Left lung (tissue), 10 donors: ENCODE results near the gene NUDT7. TPM values are rescaled to one million over a fixed set of nuclear protein-coding genes. Genes with fewer than 3 reads are reported as not detected.

Source experiments
- ATAC-seq: fragments of 200-7000 bp; cut with Tn5 transposase; one replicate; pipeline ENCODE4 v1.9.1; 2020; ENCODE audit warnings: moderate library complexity
- DNase-seq, 4 donors: peaks; one replicate each; pipeline ENCODE4 v3.0.0-alpha.2; 2013 to 2020
- H3K27ac ChIP-seq, 2 donors: fragments of 200-600 bp; sonication (generic) in 1 of 2; one replicate each; pipeline versions ENCODE4 v1.5.0 to v1.8.0; 2020 to 2021
- H3K27me3 ChIP-seq, 2 donors: fragments of 200-600 bp; sonication (generic) in 1 of 2; one replicate each; pipeline versions ENCODE4 v1.5.0 to v1.8.0; 2020 to 2021
- H3K36me3 ChIP-seq, 2 donors: fragments of 200-600 bp; sonication (generic) in 1 of 2; one replicate each; pipeline versions ENCODE4 v1.5.0 to v1.8.0; 2020 to 2021
- H3K4me1 ChIP-seq, 2 donors: fragments of 200-600 bp; one replicate each; pipeline ENCODE4 v1.8.0; 2021
- H3K4me3 ChIP-seq, 2 donors: fragments of 200-600 bp; sonication (generic) in 1 of 2; one replicate each; pipeline versions ENCODE4 v1.5.0 to v1.8.0; 2020 to 2021; ENCODE audit warnings: mild to moderate bottlenecking in 1 of 2
- H3K9me3 ChIP-seq, 2 donors: fragments of 200-600 bp; sonication (generic) in 1 of 2; one replicate each; pipeline versions ENCODE4 v1.5.0 to v1.8.0; 2020 to 2021
- intact Hi-C, 2 donors: fragments of 100-400 bp; cut with DNase I; formaldehyde crosslinking; loops; one replicate each; pipeline versions ENCODE4 v1.11.2 to v1.14.2; 2022
- polyA plus RNA-seq, 6 donors: library from polyadenylated mRNA; unstranded; fragments of 120-200 nt; gene quantifications; one replicate each; pipeline ENCODE4 v1.2.1, GENCODE V29; 2013; ENCODE audit not compliant: insufficient read length in 6 of 6
- total RNA-seq, 2 donors: library from RNA; stranded (reverse); fragmentation: NEBNext Ultra II Directional; extraction: Animal tissue kit (Norgen Biotek cat#: 25700); gene quantifications; one replicate each; pipeline ENCODE4 v1.2.1, GENCODE V29; 2021
- TF ChIP-seq, protein P1 (sequence below), 2 donors: fragments of 200-600 bp; sonication (generic) in 1 of 2; IDR thresholded peaks; one replicate each; pipeline versions ENCODE4 v1.5.0 to v1.8.0; 2021; ENCODE audit warnings: antibody characterized with exemption in 2 of 2
- donor health status: DM: no; HTN: yes; CAD: no.
- donor health status: DM: no; HTN: no; CAD: no.

NUDT7 gene
- total and polyA plus RNA-seq, 8 donors: 6.4 to 14.0 (median 11.4) TPM

DNA sequence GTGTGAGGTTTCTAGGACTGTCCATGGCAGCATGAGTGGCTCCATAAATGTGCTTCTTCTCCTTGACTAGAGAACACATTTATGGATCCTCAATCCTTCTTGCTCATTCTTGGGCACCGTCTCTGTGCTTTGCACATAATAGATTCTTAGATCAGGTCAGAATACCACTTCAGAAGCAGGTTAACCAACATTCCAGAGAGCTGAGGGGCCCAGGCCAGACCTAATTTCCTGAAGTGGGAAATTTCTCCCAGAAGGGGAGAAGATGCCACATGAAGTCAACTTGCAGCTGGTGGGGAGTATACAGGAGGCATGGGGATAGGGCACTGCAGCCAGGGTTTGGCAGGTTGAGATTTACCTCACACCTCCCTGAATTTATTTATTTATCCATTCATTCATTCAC is 41.7 kb downstream of the NUDT7 start:
- ATAC-seq (peak; percentile 72), DNase-seq (peak in 1 of 4 donors; percentile 51)
- intact Hi-C loops: no loop called here
- Histone ChIP-seq H3K36me3 (no peaks in the 10 kb centered on the region), H3K4me1 (peaks cover 0 to 11% of the 10 kb centered on the region in 2 donors), H3K4me3 (no peak overlapping the region), H3K27ac (peak overlapping the region in 1 of 2 donors; percentile 23), H3K9me3 (no peaks in the 10 kb centered on the region), H3K27me3 (no peaks in the 10 kb centered on the region)
- TF ChIP-seq, protein P1, sequence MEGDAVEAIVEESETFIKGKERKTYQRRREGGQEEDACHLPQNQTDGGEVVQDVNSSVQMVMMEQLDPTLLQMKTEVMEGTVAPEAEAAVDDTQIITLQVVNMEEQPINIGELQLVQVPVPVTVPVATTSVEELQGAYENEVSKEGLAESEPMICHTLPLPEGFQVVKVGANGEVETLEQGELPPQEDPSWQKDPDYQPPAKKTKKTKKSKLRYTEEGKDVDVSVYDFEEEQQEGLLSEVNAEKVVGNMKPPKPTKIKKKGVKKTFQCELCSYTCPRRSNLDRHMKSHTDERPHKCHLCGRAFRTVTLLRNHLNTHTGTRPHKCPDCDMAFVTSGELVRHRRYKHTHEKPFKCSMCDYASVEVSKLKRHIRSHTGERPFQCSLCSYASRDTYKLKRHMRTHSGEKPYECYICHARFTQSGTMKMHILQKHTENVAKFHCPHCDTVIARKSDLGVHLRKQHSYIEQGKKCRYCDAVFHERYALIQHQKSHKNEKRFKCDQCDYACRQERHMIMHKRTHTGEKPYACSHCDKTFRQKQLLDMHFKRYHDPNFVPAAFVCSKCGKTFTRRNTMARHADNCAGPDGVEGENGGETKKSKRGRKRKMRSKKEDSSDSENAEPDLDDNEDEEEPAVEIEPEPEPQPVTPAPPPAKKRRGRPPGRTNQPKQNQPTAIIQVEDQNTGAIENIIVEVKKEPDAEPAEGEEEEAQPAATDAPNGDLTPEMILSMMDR (IDR thresholded peaks at IDR 0.05): no peak

DNA sequence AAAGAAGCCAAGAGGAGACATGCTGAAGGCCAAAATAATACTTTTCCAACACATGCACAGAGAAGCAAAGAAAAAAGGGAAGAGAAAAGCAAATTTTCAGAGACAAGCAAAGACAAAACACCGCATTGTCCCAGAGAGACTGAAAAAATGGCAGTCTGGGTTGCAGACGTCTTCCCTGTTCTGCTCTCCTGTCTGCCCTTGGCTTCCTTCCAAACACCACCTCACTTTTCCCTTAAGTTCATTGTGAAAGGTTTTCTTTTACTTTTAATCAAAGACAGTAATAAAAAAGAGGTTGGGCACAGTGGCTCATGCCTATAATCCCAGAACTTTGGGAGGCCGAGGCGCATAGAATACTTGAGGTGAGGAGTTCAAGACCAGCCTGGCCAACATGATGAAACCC is 44.9 kb downstream of the NUDT7 start:
- Histone ChIP-seq H3K36me3 (no peaks in the 10 kb centered on the region), H3K27ac (no peak overlapping the region), H3K9me3 (no peaks in the 10 kb centered on the region), H3K4me3 (no peak overlapping the region), H3K4me1 (peaks cover 0 to 11% of the 10 kb centered on the region in 2 donors), H3K27me3 (no peaks in the 10 kb centered on the region)
- intact Hi-C loops: no loop called here
- no peak for ATAC-seq
- no peak for DNase-seq
- TF ChIP-seq, protein P1 (IDR thresholded peaks at IDR 0.05): no peak

DNA sequence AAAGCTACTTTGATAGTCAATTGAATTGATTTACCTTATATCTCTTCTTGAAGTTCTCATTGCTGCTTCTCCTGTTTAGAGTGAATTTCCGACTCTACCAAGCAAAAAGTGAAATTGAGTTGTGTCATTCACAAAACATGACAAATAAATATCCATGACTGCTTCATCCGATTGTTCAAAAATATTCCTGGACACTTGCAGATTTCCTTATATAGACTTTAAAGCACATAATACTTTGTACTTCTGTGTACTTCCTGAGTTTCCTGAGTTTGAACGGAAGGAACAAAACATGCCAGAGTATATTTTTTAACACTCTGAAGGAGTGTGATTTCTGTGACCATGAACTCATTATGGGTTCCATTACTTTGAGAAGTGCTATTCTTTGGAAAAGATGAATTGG is 45.5 kb downstream of the NUDT7 start:
- no peak overlapping the region for H3K27ac ChIP-seq
- DNase-seq (no peak), ATAC-seq (no peak)
- no peaks in the 10 kb centered on the region for H3K27me3 ChIP-seq
- peaks cover 0 to 11% of the 10 kb centered on the region in 2 donors for H3K4me1 ChIP-seq
- H3K4me3 ChIP-seq: no peak overlapping the region
- H3K36me3 ChIP-seq: no peaks in the 10 kb centered on the region
- TF ChIP-seq, protein P1 (IDR thresholded peaks at IDR 0.05): no peak
- intact Hi-C loops: no loop called here
- no peaks in the 10 kb centered on the region for H3K9me3 ChIP-seq

DNA sequence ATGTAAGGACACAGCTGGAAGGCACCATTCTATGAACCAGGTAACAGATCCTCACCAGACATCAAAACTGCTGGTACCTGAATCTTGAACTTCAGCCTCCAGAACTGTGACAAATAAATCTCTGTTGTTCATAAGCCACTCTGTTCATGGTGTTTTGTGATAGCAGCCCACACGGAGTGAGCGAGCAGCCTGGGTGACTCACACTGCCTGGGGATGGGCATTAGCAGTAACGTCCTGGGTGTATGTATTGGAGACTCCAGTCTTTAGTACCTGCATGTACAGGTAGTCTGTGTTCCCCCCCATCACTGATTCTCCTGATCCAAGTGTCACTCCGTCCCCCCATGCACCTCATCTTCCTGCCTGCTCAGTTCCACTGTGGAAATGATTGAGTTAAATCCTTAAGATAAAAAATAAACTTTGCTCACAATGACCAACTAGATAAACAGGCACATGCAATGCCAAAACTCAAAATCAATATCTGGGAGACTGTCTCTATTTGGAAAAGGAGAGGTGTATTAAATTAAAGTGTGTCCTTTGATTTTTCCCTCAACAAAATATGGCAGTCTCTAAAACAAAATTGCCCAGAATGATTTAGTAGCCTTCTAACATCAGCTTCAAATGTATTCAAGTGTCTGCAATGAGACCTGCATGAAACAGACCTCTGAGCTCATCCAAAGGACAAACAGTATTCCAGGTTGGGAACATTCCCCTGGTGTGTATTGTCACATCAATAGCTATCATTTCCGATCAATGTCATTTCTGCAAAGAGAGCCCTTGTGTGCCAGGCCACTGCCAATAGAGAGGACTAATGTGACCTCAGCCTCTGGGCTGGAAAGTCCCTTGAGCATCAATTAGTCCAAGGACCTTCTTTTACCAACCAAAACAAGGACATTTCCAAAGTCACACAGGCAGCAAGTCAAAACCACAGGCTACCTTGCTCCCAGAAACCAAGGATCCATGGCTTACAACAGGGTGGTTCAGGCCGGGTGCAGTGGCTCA is 53.9 kb downstream of the NUDT7 start:
- no peak for ATAC-seq
- Histone ChIP-seq H3K27ac (no peak overlapping the region), H3K36me3 (no peaks in the 10 kb centered on the region), H3K27me3 (no peaks in the 10 kb centered on the region), H3K4me1 (no peaks in the 10 kb centered on the region), H3K9me3 (no peaks in the 10 kb centered on the region), H3K4me3 (no peak overlapping the region)
- intact Hi-C loops: no loop called here
- no peak for DNase-seq
- TF ChIP-seq, protein P1 (IDR thresholded peaks at IDR 0.05): no peak

DNA sequence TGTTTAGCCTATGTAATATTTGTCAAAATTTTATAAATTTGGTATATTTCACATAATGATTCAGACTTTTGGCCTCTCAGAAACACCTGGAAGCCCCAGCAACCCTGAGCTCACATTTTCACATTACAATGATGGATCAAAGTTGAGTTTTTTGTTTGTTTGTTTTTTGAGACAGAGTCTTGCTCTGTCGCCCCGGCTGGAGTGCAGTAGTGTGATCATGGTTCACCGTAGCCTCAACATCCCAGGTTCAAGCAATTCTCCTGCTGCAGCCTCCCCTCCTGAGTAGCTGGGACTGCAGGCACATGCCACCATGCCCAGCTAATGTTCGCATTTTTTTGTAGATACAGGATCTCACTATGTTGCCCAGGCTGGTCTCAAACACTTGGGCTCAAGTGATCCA is 55.4 kb downstream of the NUDT7 start:
- TF ChIP-seq, protein P1 (IDR thresholded peaks at IDR 0.05): no peak
- H3K27ac ChIP-seq: no peak overlapping the region
- no peaks in the 10 kb centered on the region for H3K27me3 ChIP-seq
- intact Hi-C loops: no loop called here
- H3K4me1 ChIP-seq: no peaks in the 10 kb centered on the region
- DNase-seq (no peak), ATAC-seq (no peak)
- no peaks in the 10 kb centered on the region for H3K9me3 ChIP-seq
- H3K36me3 ChIP-seq: no peaks in the 10 kb centered on the region
- no peak overlapping the region for H3K4me3 ChIP-seq
